K562 (cell line): ENCODE measurements around the gene CCM2. TPM values are rescaled to one million over a fixed set of nuclear protein-coding genes. Genes with fewer than 3 reads are reported as not detected.

Experiments
- FOXK1 ChIP-seq: sonication (generic); formaldehyde crosslinking; IDR thresholded peaks from 2 replicates; pipeline ENCODE4 v1.8.0; 2022; ENCODE audit warnings: missing genetic modification reagents, mild to moderate bottlenecking, borderline replicate concordance
- ZNF175 ChIP-seq: fragments of 200-800 bp; sonication (Bioruptor generic); IDR thresholded peaks from 2 replicates; pipeline ENCODE4 v1.6.1; 2016; ENCODE audit warnings: low read depth, mild to moderate bottlenecking, missing genetic modification characterization, missing compliant biosample characterization
- polyA plus RNA-seq, 8 experiments: library from polyadenylated mRNA; depleted of rRNA in 4 of 8; stranded (reverse) in 5 of 8; unstranded in 3 of 8; fragments of >200 nt; fragmentation: Nextera tagmentation in 2 of 8; fragmentation: Illumina TruSeq in 1 of 8; extraction: Ambion mirVana in 2 of 8; extraction: Trizol in 1 of 8; gene quantifications; 2 replicates each; pipeline versions ENCODE4 v1.2.1 to v1.2.3, GENCODE V29; 2011 to 2014; ENCODE audit warnings: inconsistent platforms in 1 of 8, missing spikeins in 1 of 8
- total RNA-seq, 7 experiments: library from RNA; depleted of rRNA in 6 of 7; stranded (reverse); fragments of >200 nt in 6 of 7; fragmentation: Illumina TruSeq in 2 of 7; extraction: Trizol in 2 of 7; gene quantifications; 2 replicates each; pipeline versions ENCODE4 v1.2.1 to v1.2.3, GENCODE V29; 2011 to 2021; ENCODE audit warnings: low replicate concordance in 1 of 7
- TF ChIP-seq, protein P1 (sequence below): fragments of 450-650 bp; IDR thresholded peaks from 2 replicates; pipeline ENCODE4 v1.6.1; 2016; ENCODE audit warnings: mild to moderate bottlenecking
- TF ChIP-seq, protein P2 (sequence below), 3 experiments: fragments of 200-800 bp in 1 of 3; fragments of 250-450 bp in 1 of 3; fragments of 450-650 bp in 1 of 3; sonication (Bioruptor Pico) in 1 of 3; sonication (Bioruptor generic) in 1 of 3; formaldehyde crosslinking in 1 of 3; IDR thresholded peaks; 2 replicates each; pipeline versions ENCODE4 v1.6.1 to v1.8.0; 2016 to 2022; ENCODE audit warnings: mild to moderate bottlenecking in 2 of 3, missing genetic modification characterization in 2 of 3, missing compliant biosample characterization in 1 of 3, moderate library complexity in 1 of 3

CCM2 gene
- total and polyA plus RNA-seq, 9 of the 15 experiments (the other 6 are each of a cell fraction or from before 2014, with no cell fraction given), result 0.41 to 38.6 (median 25.9) TPM

- TF ChIP-seq, protein P1, sequence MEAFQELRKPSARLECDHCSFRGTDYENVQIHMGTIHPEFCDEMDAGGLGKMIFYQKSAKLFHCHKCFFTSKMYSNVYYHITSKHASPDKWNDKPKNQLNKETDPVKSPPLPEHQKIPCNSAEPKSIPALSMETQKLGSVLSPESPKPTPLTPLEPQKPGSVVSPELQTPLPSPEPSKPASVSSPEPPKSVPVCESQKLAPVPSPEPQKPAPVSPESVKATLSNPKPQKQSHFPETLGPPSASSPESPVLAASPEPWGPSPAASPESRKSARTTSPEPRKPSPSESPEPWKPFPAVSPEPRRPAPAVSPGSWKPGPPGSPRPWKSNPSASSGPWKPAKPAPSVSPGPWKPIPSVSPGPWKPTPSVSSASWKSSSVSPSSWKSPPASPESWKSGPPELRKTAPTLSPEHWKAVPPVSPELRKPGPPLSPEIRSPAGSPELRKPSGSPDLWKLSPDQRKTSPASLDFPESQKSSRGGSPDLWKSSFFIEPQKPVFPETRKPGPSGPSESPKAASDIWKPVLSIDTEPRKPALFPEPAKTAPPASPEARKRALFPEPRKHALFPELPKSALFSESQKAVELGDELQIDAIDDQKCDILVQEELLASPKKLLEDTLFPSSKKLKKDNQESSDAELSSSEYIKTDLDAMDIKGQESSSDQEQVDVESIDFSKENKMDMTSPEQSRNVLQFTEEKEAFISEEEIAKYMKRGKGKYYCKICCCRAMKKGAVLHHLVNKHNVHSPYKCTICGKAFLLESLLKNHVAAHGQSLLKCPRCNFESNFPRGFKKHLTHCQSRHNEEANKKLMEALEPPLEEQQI, result no peak
- TF ChIP-seq ZNF175 (CRISPR knock-in tag), result no peak
- TF ChIP-seq, protein P2, sequence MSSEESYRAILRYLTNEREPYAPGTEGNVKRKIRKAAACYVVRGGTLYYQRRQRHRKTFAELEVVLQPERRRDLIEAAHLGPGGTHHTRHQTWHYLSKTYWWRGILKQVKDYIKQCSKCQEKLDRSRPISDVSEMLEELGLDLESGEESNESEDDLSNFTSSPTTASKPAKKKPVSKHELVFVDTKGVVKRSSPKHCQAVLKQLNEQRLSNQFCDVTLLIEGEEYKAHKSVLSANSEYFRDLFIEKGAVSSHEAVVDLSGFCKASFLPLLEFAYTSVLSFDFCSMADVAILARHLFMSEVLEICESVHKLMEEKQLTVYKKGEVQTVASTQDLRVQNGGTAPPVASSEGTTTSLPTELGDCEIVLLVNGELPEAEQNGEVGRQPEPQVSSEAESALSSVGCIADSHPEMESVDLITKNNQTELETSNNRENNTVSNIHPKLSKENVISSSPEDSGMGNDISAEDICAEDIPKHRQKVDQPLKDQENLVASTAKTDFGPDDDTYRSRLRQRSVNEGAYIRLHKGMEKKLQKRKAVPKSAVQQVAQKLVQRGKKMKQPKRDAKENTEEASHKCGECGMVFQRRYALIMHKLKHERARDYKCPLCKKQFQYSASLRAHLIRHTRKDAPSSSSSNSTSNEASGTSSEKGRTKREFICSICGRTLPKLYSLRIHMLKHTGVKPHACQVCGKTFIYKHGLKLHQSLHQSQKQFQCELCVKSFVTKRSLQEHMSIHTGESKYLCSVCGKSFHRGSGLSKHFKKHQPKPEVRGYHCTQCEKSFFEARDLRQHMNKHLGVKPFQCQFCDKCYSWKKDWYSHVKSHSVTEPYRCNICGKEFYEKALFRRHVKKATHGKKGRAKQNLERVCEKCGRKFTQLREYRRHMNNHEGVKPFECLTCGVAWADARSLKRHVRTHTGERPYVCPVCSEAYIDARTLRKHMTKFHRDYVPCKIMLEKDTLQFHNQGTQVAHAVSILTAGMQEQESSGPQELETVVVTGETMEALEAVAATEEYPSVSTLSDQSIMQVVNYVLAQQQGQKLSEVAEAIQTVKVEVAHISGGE (CRISPR knock-in tag; IDR thresholded peaks at IDR 0.05), result no peak
- no peak for TF ChIP-seq FOXK1 (CRISPR knock-in tag)
Observed at GRCh38 chr7:44975331-44976039, 24.5 kb upstream of the CCM2 start (continued).
